Skeletal muscle tissue (tissue), 4 donors: Measurements from ENCODE around the gene KHDRBS1. TPM values are rescaled to one million over a fixed set of nuclear protein-coding genes. Genes with fewer than 3 reads are reported as not detected.
A peak's percentile ranks its signal among the peaks of the same experiment; 100 is the strongest.

ENCODE experiments used
- H3K27ac ChIP-seq: one replicate; pipeline ENCODE4 v1.7.0; 2013; ENCODE audit warnings: mild to moderate bottlenecking, low read depth, low read length, inconsistent platforms
- H3K27me3 ChIP-seq, 3 donors: one replicate each; pipeline ENCODE4 v1.7.0; 2013; ENCODE audit warnings: low read length in 3 of 3; ENCODE audit not compliant: control insufficient read depth in 3 of 3, insufficient read depth in 3 of 3
- H3K36me3 ChIP-seq, 3 donors: one replicate each; pipeline ENCODE4 v1.7.0; 2013; ENCODE audit warnings: low read length in 3 of 3; ENCODE audit not compliant: control insufficient read depth in 3 of 3, insufficient read depth in 3 of 3
- H3K4me1 ChIP-seq, 3 donors: one replicate each; pipeline ENCODE4 v1.7.0; 2013; ENCODE audit warnings: low read length in 3 of 3, mild to moderate bottlenecking in 3 of 3; ENCODE audit not compliant: control insufficient read depth in 3 of 3, insufficient read depth in 3 of 3
- H3K4me3 ChIP-seq, 3 donors: one replicate each; pipeline ENCODE4 v1.7.0; 2013; ENCODE audit warnings: low read length in 3 of 3
- H3K9ac ChIP-seq, 3 donors: one replicate each; pipeline ENCODE4 v1.7.0; 2013; ENCODE audit warnings: low read length in 3 of 3, mild to moderate bottlenecking in 3 of 3, moderate library complexity in 2 of 3, low read depth in 1 of 3
- H3K9me3 ChIP-seq, 3 donors: one replicate each; pipeline ENCODE4 v1.7.0; 2013; ENCODE audit warnings: low read length in 3 of 3; ENCODE audit not compliant: control insufficient read depth in 3 of 3
- total RNA-seq: library from RNA; depleted of rRNA; stranded (reverse); fragments of >200 nt; gene quantifications from one replicate; pipeline ENCODE4 v1.2.3, GENCODE V29; 2014
- donor health status: Osteomylitis.

Gene KHDRBS1
- 48.5 TPM for total RNA-seq

GRCh38 chr1:32013386-32014198 is at the start of gene KHDRBS1:
Gene KHDRBS1 (plus strand): TSS chr1:32013868. CDS start chr1:32013996, 128 bp downstream.
- Histone ChIP-seq H3K9me3 (no peaks in the 10 kb centered on the region), H3K27ac (peak within 1 kb of the TSS; percentile 96), H3K4me1 (peaks cover 7 to 22% (median 20%) of the 10 kb centered on the region in 3 donors), H3K9ac (peak within 1 kb of the TSS; percentile 88 to 98 (median 96)), H3K4me3 (peak within 1 kb of the TSS; percentile 92 to 98 (median 95)), H3K36me3 (peaks cover 0 to 3% (median 2%) of the 10 kb centered on the region in 3 donors), H3K27me3 (no peaks in the 10 kb centered on the region)

- Histone ChIP-seq H3K36me3 (no peaks in the 10 kb centered on the region), H3K9me3 (no peaks in the 10 kb centered on the region), H3K27ac (no peak overlapping the region), H3K27me3 (no peaks in the 10 kb centered on the region), H3K4me1 (peaks cover 0 to 7% (median 0%) of the 10 kb centered on the region in 3 donors), H3K9ac (no peak overlapping the region), H3K4me3 (no peak overlapping the region)
These were observed 42.8 kb upstream of the KHDRBS1 start for GRCh38 chr1:31970873-31971272.

GRCh38 chr1:31976401-31976800 is 37.3 kb upstream of the KHDRBS1 start:
- peaks cover 0 to 12% (median 2%) of the 10 kb centered on the region in 3 donors for H3K4me1 ChIP-seq
- no peak overlapping the region for H3K4me3 ChIP-seq
- no peaks in the 10 kb centered on the region for H3K27me3 ChIP-seq
- no peak overlapping the region for H3K27ac ChIP-seq
- H3K9me3 ChIP-seq, result no peaks in the 10 kb centered on the region
- H3K36me3 ChIP-seq, result no peaks in the 10 kb centered on the region
- H3K9ac ChIP-seq, result no peak overlapping the region

GRCh38 chr1:31977385-31978131 is 36.1 kb upstream of the KHDRBS1 start:
- H3K27me3 ChIP-seq, result no peaks in the 10 kb centered on the region
- H3K27ac ChIP-seq, result no peak overlapping the region
- H3K9me3 ChIP-seq, result no peaks in the 10 kb centered on the region
- H3K9ac ChIP-seq, result no peak overlapping the region
- peaks cover 2 to 12% (median 5%) of the 10 kb centered on the region in 3 donors for H3K4me1 ChIP-seq
- no peaks in the 10 kb centered on the region for H3K36me3 ChIP-seq
- H3K4me3 ChIP-seq, result no peak overlapping the region

- Histone ChIP-seq H3K4me3 (no peak overlapping the region), H3K27me3 (no peaks in the 10 kb centered on the region), H3K9me3 (no peaks in the 10 kb centered on the region), H3K36me3 (no peaks in the 10 kb centered on the region), H3K4me1 (peaks cover 2 to 12% (median 5%) of the 10 kb centered on the region in 3 donors), H3K9ac (no peak overlapping the region), H3K27ac (no peak overlapping the region)
These were observed 34.7 kb upstream of the KHDRBS1 start for GRCh38 chr1:31978843-31979400.

- Histone ChIP-seq H3K36me3 (no peaks in the 10 kb centered on the region), H3K27ac (no peak overlapping the region), H3K27me3 (no peaks in the 10 kb centered on the region)
These were observed 32.7 kb upstream of the KHDRBS1 start for GRCh38 chr1:31980835-31981455.

GRCh38 chr1:31981456-31981839 is 32.2 kb upstream of the KHDRBS1 start:
- no peaks in the 10 kb centered on the region for H3K36me3 ChIP-seq
- H3K9ac ChIP-seq, result no peak overlapping the region
- peaks cover 2 to 12% (median 5%) of the 10 kb centered on the region in 3 donors for H3K4me1 ChIP-seq
- H3K9me3 ChIP-seq, result no peaks in the 10 kb centered on the region
- H3K27me3 ChIP-seq, result no peaks in the 10 kb centered on the region
- H3K27ac ChIP-seq, result no peak overlapping the region
- no peak overlapping the region for H3K4me3 ChIP-seq

More at GRCh38 chr1:31980835-31981455, 32.7 kb upstream of the KHDRBS1 start:
- Histone ChIP-seq H3K4me3 (no peak overlapping the region), H3K4me1 (peaks cover 2 to 12% (median 5%) of the 10 kb centered on the region in 3 donors), H3K9ac (no peak overlapping the region), H3K9me3 (no peaks in the 10 kb centered on the region)

- peaks cover 1 to 10% (median 5%) of the 10 kb centered on the region in 3 donors for H3K4me1 ChIP-seq
- H3K9me3 ChIP-seq, result no peaks in the 10 kb centered on the region
- no peak overlapping the region for H3K9ac ChIP-seq
- H3K36me3 ChIP-seq, result no peaks in the 10 kb centered on the region
- H3K4me3 ChIP-seq, result no peak overlapping the region
- H3K27me3 ChIP-seq, result no peaks in the 10 kb centered on the region
- no peak overlapping the region for H3K27ac ChIP-seq
These were observed 31.7 kb upstream of the KHDRBS1 start for GRCh38 chr1:31981972-31982371.

- no peak overlapping the region for H3K9ac ChIP-seq
These were observed 29.0 kb upstream of the KHDRBS1 start for GRCh38 chr1:31984419-31985347.

More at GRCh38 chr1:31984419-31985347, 29.0 kb upstream of the KHDRBS1 start:
- Histone ChIP-seq H3K27me3 (no peaks in the 10 kb centered on the region), H3K9me3 (no peaks in the 10 kb centered on the region), H3K4me3 (no peak overlapping the region), H3K36me3 (no peaks in the 10 kb centered on the region), H3K4me1 (peaks cover 0 to 5% (median 0%) of the 10 kb centered on the region in 3 donors), H3K27ac (no peak overlapping the region)
